Activated CD4-positive, alpha-beta T cell treated with anti-CD3 and anti-CD28 coated beads, Interleukin-2, amount 10 ng/mL, durations not matched to agents 7 days and 5 days (primary cell): Measurements from ENCODE around the gene BTBD9. TPM values are rescaled to one million over a fixed set of nuclear protein-coding genes. Genes with fewer than 3 reads are reported as not detected.
"Not testable (repeated sequence)": the region's sequence is repeated elsewhere in the genome, so short reads cannot be mapped to it uniquely, and the experiment has no call there.

ENCODE experiments used
- CTCF ChIA-PET: fragments of 350-600 bp; sonication (Branson Sonifier 250); formaldehyde crosslinking; loops from one replicate; lab custom pipeline; 2021; ENCODE audit warnings: antibody characterized with exemption; lab: Charles Lee
- POLR2A ChIA-PET: fragments of 350-600 bp; sonication (Branson Sonifier 250); formaldehyde crosslinking; loops from one replicate; lab custom pipeline; 2021; ENCODE audit warnings: antibody characterized with exemption; lab: Charles Lee
- DNase-seq: peaks from one replicate; pipeline ENCODE4 v3.0.0-alpha.2; 2020
- H3K27ac Mint-ChIP-seq: one replicate; pipeline ENCODE4 v1.8.0; 2021; ENCODE audit warnings: mild to moderate bottlenecking, moderate library complexity, mixed read lengths
- H3K27me3 Mint-ChIP-seq: one replicate; pipeline ENCODE4 v1.8.0; 2021; ENCODE audit warnings: mixed read lengths
- H3K36me3 Mint-ChIP-seq: one replicate; pipeline ENCODE4 v1.8.0; 2021; ENCODE audit warnings: low read depth, mixed read lengths
- H3K4me1 Mint-ChIP-seq: one replicate; pipeline ENCODE4 v1.8.0; 2021; ENCODE audit warnings: mixed read lengths
- H3K4me3 Mint-ChIP-seq: one replicate; pipeline ENCODE4 v1.8.0; 2021; ENCODE audit warnings: mild to moderate bottlenecking, moderate library complexity, mixed read lengths
- H3K9me3 Mint-ChIP-seq: one replicate; pipeline ENCODE4 v1.8.0; 2021; ENCODE audit warnings: mixed read lengths
- total RNA-seq, 2 experiments: library from RNA; stranded (reverse); gene quantifications; one replicate each; pipeline ENCODE4 v1.2.3, GENCODE V29; 2021

The BTBD9 gene
- total RNA-seq, 2 experiments from 2014 or later: 12.0 to 12.6 TPM

DNA sequence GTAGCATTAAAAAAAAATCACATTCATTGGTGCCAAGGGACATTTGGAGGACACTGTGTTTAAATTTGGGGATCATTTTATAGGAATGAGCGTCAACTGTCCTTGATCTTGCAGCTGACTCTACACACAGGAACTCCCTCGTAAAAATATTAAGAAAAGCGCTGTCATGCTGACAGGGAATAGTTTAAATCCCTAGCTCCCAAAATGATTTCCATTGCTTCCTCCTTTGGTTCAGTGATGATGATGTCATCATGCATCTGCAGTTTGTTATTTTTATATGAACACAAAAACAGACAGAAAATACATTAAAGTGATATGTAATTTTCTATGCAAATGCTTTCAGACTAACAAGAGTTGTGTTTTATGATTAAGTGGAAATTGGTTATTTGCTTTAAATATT, 275.6 kb downstream of the BTBD9 start:
- no peak for DNase-seq
- H3K36me3 Mint-ChIP-seq: no peaks in the 10 kb centered on the region
- no peak overlapping the region for H3K4me3 Mint-ChIP-seq
- no peaks in the 10 kb centered on the region for H3K27me3 Mint-ChIP-seq
- H3K9me3 Mint-ChIP-seq: no peaks in the 10 kb centered on the region
- no peaks in the 10 kb centered on the region for H3K4me1 Mint-ChIP-seq
- ChIA-PET CTCF (interaction anchor here (0.6 kb wide), 1 partner anchor 339 kb away, joined by 4 read pairs; no protein-coding TSS in a partner anchor), POLR2A (no interaction called here)
- no peak overlapping the region for H3K27ac Mint-ChIP-seq

DNA sequence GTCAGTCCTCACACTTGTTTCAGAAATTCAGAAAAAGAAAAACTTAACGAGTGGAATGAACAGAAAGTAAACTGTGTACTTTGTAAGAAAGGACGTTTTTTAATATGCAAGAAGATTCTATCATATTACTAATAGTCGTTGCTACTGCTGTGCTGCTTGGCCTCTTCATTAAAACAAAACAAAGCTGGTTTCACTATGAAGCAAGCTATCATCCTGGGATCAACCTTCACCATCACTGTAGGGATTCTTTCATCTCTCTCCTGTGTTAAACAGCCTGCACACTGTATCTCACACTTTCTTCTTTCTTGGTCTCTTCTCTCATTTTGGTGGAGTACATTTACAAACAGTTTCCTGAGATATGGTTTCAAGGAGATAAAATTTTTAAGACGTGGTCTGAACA, 284.2 kb downstream of the BTBD9 start:
- no peaks in the 10 kb centered on the region for H3K4me1 Mint-ChIP-seq
- POLR2A ChIA-PET: no interaction called here
- no peaks in the 10 kb centered on the region for H3K9me3 Mint-ChIP-seq
- no peaks in the 10 kb centered on the region for H3K27me3 Mint-ChIP-seq
- CTCF ChIA-PET: no interaction called here
- H3K27ac Mint-ChIP-seq: no peak overlapping the region
- DNase-seq: no peak
- H3K36me3 Mint-ChIP-seq: no peaks in the 10 kb centered on the region
- no peak overlapping the region for H3K4me3 Mint-ChIP-seq

DNA sequence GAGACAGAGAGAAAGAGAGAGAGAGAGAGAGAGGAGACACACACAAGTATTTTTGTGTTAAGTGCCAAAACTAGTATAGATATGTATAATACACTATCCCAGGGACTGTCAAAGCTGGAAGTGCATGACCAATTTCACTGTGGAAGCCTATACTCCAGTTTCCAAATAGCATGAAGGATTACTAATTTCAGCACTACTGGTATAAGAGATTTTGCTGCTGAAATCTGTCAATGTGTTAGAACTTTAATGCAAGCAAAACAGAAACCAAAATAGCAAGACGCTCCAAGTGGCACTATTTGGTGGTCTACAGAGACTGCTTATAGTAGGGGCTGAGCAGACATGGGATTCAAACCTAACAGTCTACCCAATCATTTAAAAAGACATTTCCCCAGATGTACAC, 284.8 kb downstream of the BTBD9 start:
- no peaks in the 10 kb centered on the region for H3K4me1 Mint-ChIP-seq
- ChIA-PET CTCF (no interaction called here), POLR2A (no interaction called here)
- H3K27ac Mint-ChIP-seq: peak overlapping the region; percentile 31
- H3K4me3 Mint-ChIP-seq: no peak overlapping the region
- DNase-seq: no peak
- no peaks in the 10 kb centered on the region for H3K36me3 Mint-ChIP-seq
- no peaks in the 10 kb centered on the region for H3K9me3 Mint-ChIP-seq
- no peaks in the 10 kb centered on the region for H3K27me3 Mint-ChIP-seq

DNA sequence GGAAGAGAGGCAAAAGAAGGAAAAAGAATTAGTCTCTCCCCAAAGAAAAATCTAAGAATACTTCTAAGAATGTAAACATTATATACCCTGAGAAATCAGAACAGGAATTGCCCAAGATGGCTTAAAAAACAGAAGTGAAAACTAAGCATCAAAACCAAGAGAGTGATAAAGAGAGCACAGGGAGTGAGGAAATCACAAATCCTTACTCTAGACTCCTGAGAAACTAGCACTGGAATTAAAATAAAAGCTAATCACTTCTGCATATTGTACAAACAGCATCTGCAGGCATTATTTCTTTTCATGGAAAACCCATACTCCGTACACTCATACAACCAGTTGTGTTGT, 285.7 kb downstream of the BTBD9 start:
- no peak overlapping the region for H3K27ac Mint-ChIP-seq
- H3K4me3 Mint-ChIP-seq: no peak overlapping the region
- H3K4me1 Mint-ChIP-seq: no peaks in the 10 kb centered on the region
- ChIA-PET CTCF (no interaction called here), POLR2A (no interaction called here)
- no peaks in the 10 kb centered on the region for H3K27me3 Mint-ChIP-seq
- DNase-seq: no peak
- H3K9me3 Mint-ChIP-seq: no peaks in the 10 kb centered on the region
- no peaks in the 10 kb centered on the region for H3K36me3 Mint-ChIP-seq

DNA sequence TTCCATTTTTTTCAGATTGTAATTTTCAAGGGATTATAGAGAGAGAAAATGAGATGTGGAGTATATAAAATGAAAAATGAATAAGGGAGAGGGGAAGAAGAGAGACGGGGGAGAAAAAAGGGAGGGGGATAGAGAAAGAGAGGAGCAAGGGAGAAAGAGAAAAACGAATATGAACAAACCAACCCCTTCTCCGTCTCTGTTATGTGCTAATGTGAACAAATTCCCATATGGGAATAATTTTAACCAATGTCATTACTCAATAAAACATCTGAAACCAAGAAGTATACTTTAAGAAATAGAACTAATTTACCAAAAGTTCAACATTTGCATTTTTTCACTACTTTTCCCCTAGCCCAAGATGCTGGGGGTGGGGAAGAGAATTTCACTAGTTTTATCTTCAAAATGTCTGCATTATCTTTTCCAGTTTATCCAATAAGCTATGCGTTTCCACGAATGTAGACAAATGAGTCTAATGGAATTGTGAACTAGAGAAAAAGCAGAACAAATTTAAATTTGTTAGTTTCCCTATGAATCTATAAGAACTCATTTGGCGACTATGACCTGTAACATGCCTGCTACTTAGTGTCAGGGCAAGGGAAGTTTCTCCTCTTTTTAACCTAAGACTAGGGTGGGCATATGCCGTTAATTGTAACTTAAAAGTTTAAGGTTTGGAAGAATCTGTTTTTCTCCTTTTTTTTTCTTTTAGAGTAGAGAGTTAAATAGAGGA, 286.3 kb downstream of the BTBD9 start:
- H3K27ac Mint-ChIP-seq: no peak overlapping the region
- CTCF ChIA-PET: no interaction called here
- H3K9me3 Mint-ChIP-seq: no peaks in the 10 kb centered on the region
- H3K4me3 Mint-ChIP-seq: no peak overlapping the region
- H3K27me3 Mint-ChIP-seq: no peaks in the 10 kb centered on the region
- no peaks in the 10 kb centered on the region for H3K4me1 Mint-ChIP-seq
- DNase-seq: no peak
- no peaks in the 10 kb centered on the region for H3K36me3 Mint-ChIP-seq
- POLR2A ChIA-PET: no interaction called here

GRCh38 chr6:38352636-38353035, 287.1 kb downstream of the BTBD9 start:
- H3K9me3 Mint-ChIP-seq: no peaks in the 10 kb centered on the region
- H3K27me3 Mint-ChIP-seq: no peaks in the 10 kb centered on the region
- CTCF ChIA-PET: interaction anchor here (0.8 kb wide), 1 partner anchor 504 kb away, joined by 5 read pairs; no protein-coding TSS in a partner anchor
- H3K36me3 Mint-ChIP-seq: no peaks in the 10 kb centered on the region
- H3K4me3 Mint-ChIP-seq: no peak overlapping the region
- no peaks in the 10 kb centered on the region for H3K4me1 Mint-ChIP-seq
- H3K27ac Mint-ChIP-seq: no peak overlapping the region
- POLR2A ChIA-PET: no interaction called here
- DNase-seq: no peak

- Mint-ChIP-seq H3K36me3 (no peaks in the 10 kb centered on the region), H3K9me3 (no peaks in the 10 kb centered on the region), H3K27ac (no peak overlapping the region), H3K4me1 (no peaks in the 10 kb centered on the region), H3K4me3 (no peak overlapping the region), H3K27me3 (no peaks in the 10 kb centered on the region)
- CTCF ChIA-PET: interaction anchor here (0.9 kb wide), 1 partner anchor 14 kb away, joined by 3 read pairs; no protein-coding TSS in a partner anchor
- POLR2A ChIA-PET: no interaction called here
- DNase-seq: no peak
Observed at GRCh38 chr6:38350942-38351341, 288.8 kb downstream of the BTBD9 start.

DNA sequence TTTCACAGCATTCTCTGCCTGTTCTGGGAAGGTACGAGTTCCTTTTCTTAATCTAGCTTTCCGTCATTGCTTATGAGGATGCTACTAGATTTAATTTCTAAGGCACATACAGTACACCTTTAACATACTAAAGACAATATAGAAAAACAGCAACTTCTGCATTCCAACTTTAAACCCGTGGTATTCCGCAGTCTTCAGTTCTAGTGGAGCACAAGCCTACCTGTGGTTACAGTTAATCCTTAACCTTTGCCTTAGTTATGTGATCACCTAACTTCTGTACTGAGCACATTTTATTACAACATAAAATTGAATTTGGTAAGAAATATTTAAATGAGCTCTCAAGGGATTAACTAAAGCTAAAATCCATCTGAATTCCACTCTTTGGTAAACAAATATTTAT, 289.5 kb downstream of the BTBD9 start:
- H3K4me1 Mint-ChIP-seq: no peaks in the 10 kb centered on the region
- no peaks in the 10 kb centered on the region for H3K9me3 Mint-ChIP-seq
- no peak overlapping the region for H3K4me3 Mint-ChIP-seq
- no peaks in the 10 kb centered on the region for H3K27me3 Mint-ChIP-seq
- no peak for DNase-seq
- no peaks in the 10 kb centered on the region for H3K36me3 Mint-ChIP-seq
- CTCF ChIA-PET: interaction anchor here (0.9 kb wide), 1 partner anchor 14 kb away, joined by 3 read pairs; no protein-coding TSS in a partner anchor
- POLR2A ChIA-PET: no interaction called here
- no peak overlapping the region for H3K27ac Mint-ChIP-seq

GRCh38 chr6:38349795-38350194, 289.9 kb downstream of the BTBD9 start:
- Mint-ChIP-seq H3K27me3 (no peaks in the 10 kb centered on the region), H3K4me1 (no peaks in the 10 kb centered on the region), H3K9me3 (no peaks in the 10 kb centered on the region), H3K4me3 (no peak overlapping the region), H3K36me3 (no peaks in the 10 kb centered on the region), H3K27ac (no peak overlapping the region)
- ChIA-PET CTCF (no interaction called here), POLR2A (no interaction called here)
- DNase-seq: no peak

GRCh38 chr6:38349221-38349620, 290.5 kb downstream of the BTBD9 start:
- H3K27me3 Mint-ChIP-seq: no peaks in the 10 kb centered on the region

GRCh38 chr6:38348371-38348770, 291.4 kb downstream of the BTBD9 start:
- no peaks in the 10 kb centered on the region for H3K9me3 Mint-ChIP-seq
- ChIA-PET POLR2A (no interaction called here), CTCF (no interaction called here)
- H3K4me1 Mint-ChIP-seq: no peaks in the 10 kb centered on the region
- no peak overlapping the region for H3K27ac Mint-ChIP-seq
- no peaks in the 10 kb centered on the region for H3K27me3 Mint-ChIP-seq
- DNase-seq: no peak
- no peaks in the 10 kb centered on the region for H3K36me3 Mint-ChIP-seq
- H3K4me3 Mint-ChIP-seq: no peak overlapping the region

More at GRCh38 chr6:38349221-38349620, 290.5 kb downstream of the BTBD9 start:
- Mint-ChIP-seq H3K9me3 (no peaks in the 10 kb centered on the region), H3K4me1 (no peaks in the 10 kb centered on the region), H3K27ac (no peak overlapping the region), H3K36me3 (no peaks in the 10 kb centered on the region), H3K4me3 (no peak overlapping the region)
- no peak for DNase-seq
- POLR2A ChIA-PET: no interaction called here
- CTCF ChIA-PET: no interaction called here

DNA sequence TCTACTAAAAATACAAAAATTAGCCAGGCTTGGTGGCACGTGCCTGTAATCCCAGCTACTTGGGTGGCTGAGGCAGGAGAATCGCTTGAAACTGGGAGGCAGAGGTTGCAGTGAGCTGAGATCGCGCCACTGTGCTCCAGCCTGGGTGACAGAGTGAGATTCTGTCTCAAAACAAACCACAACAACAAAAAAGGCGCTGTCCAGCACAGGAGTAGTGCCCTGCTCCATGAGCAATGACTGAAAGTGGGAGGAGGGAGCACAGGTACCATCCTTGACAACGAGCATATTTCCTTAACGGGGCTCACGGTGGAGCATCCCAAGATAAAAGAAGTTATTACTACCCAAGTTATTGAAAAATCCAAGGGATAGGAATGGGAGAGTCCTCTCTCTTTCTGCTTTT, 291.9 kb downstream of the BTBD9 start:
- POLR2A ChIA-PET, H3K4me1 Mint-ChIP-seq, H3K27ac Mint-ChIP-seq, H3K4me3 Mint-ChIP-seq, H3K36me3 Mint-ChIP-seq, H3K27me3 Mint-ChIP-seq, CTCF ChIA-PET, DNase-seq, H3K9me3 Mint-ChIP-seq: not testable (repeated sequence)

DNA sequence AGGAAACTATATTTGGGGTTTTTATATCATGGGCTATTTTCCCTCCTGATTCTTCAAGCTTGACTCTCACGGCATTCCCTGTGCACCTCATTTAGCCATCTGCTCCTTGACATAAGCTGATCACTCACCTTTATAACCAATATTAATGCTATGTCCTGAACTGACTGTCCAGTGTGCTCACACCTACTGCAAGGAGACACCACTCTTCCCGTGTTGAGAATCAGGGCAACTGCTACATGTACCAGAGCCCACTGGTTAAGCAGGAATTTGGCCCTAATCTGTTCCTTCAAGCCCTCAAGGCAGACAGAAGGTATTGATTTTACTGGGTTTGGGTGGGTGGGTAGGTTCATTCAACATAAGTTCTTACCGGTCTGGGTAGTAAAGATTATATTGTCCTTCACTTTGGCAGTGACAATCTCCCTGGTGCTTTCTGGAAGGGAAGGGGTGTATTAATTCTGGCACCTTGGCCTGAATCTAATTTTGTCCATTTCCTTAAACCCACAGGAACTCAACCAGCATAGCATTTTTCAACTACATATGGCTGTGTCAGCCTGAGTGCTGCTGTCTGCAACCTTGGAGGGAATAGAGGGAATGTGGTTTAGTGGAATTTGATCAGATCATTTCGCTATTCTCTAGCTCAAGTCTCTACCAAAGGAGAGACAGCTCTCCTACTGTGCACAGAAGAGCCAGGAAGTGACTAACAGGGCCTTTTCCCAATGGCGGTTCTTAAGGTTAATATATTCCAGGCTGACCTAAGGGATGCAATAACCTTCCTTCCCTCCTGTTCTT, 293.2 kb downstream of the BTBD9 start:
- no peaks in the 10 kb centered on the region for H3K27me3 Mint-ChIP-seq
- no peaks in the 10 kb centered on the region for H3K9me3 Mint-ChIP-seq

More for the DNA sequence above, 293.2 kb downstream of the BTBD9 start:
- ChIA-PET CTCF (no interaction called here), POLR2A (no interaction called here)
- H3K4me3 Mint-ChIP-seq: no peak overlapping the region
- H3K36me3 Mint-ChIP-seq: no peaks in the 10 kb centered on the region
- no peak for DNase-seq
- no peaks in the 10 kb centered on the region for H3K4me1 Mint-ChIP-seq
- H3K27ac Mint-ChIP-seq: no peak overlapping the region
